RCC 7860 (cell line): ENCODE measurements around the gene RBM19.

Experiments
- DNase-seq: peaks from one replicate; pipeline ENCODE4 v3.0.0-alpha.2; 2015; ENCODE audit warnings: low spot score
- FAIRE-seq: peaks from 2 replicates; lab custom pipeline; 2012; peaks lifted over from hg19 to GRCh38; lab: Jason Lieb, UNC

Gene RBM19

DNA sequence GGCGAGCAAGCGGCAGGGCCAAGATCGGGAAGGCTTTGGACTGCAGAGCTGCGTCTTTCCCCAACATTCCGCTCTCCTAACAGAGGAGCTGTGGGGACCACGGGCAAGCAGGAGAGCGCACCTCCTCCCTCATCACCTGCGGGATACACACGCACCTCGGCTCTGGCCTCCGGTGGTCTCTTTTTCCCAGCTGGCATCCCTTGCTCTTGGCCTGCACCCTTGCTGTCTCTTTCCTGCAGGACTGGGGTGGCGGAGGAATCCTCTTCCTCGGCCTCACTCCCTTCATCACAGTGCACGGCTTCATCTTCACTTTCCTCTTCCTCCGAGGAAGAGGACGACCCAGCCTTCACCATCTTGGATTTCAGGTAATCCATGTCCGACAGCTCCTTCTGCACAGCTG lies 8.5 kb downstream of the RBM19 start:
- DNase-seq (no peak), FAIRE-seq (no peak)

DNA sequence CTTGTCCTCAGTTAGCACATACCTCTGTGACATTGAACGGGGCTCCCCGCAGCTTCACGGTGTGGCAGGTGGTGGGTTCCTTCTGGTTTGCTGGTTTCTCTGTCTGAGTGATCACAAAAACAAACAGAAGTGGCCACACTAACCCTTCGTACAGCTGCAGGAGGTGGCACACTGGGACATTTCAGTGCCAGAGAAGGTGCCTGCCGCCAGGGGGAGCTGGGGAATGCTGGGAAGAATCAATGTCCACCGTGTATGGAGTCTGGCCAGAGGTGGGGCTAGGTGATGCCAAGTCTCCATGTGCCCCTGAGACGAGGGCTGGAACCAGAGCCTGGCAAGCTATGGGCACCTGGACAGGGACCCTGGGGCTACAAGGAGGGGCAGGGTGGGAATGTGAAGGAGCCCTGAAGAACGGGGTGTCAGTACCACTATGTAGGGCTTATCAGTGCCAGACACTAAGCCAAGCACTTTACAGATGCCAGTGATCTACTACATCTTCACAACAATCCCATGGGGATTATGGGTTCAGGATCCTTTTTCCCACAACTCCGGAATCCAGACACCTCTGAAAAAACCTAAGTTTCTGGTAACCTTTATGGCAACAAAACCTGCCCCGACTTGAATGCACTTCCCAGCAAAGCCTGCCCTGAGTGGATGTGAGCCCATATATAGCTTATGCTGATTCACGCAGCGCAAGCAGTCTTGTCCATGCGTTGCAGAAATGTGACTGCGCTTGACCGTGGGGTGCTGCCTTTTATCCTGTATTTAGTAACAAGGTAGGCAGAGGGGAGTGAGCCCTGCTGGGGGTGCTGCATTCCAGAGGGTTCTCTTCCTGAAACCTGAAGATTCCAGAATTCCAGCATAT lies 10.8 kb downstream of the RBM19 start:
- DNase-seq = peak; percentile 7
- no peak for FAIRE-seq

DNA sequence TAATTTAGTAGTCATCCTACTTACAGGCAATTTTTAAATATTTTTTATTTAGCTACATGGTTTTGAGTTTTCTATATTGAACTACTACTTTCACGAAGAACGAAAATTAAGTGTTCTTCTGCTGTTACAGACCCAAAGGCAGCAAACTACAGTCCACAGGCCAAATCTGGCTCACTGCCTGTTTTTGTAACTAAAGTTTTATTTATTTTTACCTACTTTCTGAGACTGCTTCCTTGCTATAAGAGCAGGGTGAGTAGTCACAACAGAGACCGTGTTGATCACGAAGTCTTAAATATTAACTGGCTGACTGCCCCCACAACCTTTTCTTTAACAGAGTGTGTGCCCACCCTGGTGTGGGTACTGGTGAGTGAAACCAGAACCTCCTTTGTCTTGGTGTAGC lies 11.6 kb downstream of the RBM19 start:
- DNase-seq (no peak), FAIRE-seq (no peak)

DNA sequence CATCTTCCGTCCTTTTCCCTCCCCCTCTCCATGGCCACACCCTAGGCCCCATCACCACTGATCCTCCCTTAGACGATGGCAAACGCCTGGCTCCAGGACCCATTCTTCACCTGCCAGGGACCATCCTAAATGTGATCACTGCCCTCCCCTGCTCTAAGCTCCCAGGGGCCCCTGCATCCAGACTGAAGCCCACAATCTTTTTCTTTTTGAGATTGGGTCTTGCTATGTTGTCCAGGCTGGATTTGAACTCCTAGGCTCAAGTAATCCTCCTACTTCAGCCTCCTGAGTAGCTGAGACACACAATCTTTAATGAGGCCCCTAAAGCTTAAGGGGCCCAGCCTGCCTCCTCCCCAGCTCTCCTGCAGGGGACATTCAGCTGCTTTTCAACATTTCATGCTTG lies 15.3 kb downstream of the RBM19 start:
- no peak for FAIRE-seq
- DNase-seq = no peak

DNA sequence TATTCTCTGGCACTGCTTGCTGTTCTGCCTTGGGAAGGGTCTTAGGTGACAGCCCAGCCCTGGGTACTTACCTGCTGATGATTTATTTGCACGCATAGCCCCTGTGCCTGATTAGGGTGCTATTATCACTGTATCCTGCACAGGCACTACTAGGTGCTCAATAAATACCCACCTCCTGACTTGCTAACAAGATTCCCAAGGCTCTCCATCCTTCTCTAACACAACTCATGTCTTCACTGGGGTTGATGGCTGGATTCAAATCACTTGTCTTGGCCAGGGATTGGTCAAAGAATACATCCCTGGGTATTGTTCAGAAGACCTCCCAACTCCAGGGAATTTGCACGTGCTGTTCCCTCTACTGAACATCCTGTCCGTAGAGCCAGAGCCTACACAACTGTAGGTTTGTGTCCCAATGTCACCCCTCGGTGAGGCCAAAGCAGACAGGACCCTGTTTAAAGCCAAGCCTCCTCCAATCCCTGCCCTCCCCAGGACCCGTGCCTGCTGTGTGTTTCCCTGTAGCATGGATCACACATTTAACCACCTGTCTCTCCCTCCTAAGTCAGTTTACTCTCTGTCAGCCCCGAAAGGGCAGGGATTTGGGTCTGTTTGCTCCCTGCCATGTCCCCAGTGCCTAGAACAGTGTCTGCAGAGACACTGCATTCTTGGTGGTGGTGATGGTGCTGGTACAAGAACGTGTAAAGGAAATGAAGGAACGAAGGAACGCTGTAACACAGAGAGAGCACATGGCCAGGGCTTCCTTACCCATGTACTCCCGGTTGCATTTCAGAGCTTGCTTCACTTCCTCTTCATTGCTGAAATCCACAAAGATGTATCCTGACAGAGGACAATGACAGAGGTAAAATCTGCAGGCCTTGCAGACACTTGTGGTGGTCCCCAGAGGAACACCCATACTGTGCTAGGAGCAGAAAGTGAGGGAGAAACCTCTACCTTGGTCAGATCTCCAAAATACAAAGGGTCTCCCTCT lies 16.5 kb downstream of the RBM19 start:
- DNase-seq (no peak), FAIRE-seq (no peak)

DNA sequence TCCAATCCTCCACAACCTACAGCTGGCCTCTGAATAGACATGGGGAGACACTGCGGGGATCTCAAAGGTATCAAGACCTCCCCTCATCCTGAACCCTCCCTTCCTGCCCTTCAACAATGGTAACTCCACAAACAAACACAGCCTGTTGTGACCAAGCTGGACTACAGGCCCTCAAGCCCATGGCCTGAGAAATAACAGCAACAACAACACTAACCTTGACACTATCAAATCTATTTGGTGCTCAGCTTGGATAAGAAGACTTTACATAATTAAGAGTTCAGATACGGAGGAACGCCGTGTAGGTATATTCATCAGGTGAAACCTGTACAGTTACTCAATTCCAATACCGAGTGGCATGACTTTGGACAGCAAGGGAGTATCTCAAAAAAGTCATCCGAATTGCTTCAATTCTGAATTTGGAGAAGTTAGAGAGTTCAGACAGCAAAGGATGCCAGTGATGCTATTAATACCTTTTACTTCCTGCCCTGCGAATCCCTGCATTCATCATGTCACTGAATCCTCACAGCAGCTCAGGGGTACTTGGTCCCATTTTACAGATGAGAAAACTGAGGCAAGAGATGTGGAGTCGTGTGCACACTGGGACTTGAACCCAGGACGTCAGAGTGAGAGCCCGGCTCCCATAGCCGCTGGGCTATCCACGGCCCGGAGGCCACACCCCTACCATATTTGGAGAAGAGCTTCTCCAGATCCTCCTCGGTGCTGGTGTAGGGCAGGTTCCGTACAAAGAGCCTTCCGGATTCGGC lies 17.8 kb downstream of the RBM19 start:
- FAIRE-seq = no peak
- DNase-seq = no peak

DNA sequence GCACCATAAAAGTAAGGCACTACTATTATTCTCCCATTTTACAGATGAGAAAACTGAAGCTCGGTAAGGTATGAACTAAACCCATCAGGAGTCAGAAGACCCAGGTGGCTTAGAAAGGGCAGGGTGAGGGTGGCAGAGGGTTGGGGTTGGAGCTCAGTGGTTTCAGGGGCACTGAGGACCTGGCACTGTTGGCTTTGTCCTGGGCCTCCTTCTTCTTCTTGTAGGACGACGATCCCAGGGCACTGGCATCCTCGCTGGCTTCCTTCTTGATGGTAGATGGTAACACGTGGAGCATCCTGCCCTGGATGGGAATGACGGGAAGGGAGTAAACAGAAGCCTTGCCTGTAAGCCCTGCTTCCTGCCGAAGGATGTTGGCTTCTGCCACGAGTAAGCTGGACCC lies 19.9 kb downstream of the RBM19 start:
- FAIRE-seq = no peak
- no peak for DNase-seq

DNA sequence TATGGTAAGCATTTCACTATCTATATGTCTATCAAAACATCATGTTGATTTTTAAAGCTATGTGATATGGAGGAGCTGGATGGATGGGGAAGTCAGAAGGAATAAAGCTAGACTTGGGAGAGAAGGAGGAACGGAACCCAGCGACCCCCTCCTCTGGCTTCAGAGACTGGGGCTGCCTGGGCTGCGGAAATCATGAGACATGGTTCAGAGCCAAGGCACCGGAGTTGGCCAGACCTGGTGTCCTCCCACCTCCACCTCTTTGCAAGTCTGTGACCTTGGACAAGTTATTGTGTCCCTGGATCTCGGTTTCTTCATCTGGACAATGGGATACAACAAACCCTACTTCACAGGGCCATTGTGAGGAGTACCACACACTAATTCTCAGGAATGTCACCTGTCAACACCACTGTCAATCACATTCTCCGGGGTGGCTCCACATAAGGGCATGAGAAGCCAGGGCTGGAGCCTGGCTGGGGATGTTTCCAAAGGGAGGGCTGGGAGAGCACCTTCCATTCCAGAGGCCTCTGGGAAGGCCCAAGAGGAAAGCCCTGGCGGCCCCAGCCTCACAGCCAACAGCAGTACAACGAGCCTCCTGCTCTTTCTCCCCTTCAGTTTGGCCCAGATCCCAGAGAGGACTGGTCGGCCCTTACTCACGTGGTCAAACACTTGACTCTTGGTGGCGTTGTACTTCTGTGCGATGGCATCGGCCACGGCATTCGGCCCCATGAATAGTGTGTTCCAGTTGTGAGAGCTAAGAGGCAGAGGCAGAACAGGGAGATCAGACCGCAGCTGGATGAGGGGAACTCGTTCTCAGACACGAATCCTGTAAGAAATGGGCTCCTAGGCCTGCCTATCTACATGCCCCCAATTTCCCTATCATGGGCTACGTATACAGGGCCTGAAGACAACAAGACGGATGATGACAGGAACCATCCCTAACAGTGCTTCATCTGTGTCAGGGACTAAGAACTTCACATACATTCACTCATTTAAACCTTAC lies 20.7 kb downstream of the RBM19 start:
- no peak for FAIRE-seq
- DNase-seq = no peak

DNA sequence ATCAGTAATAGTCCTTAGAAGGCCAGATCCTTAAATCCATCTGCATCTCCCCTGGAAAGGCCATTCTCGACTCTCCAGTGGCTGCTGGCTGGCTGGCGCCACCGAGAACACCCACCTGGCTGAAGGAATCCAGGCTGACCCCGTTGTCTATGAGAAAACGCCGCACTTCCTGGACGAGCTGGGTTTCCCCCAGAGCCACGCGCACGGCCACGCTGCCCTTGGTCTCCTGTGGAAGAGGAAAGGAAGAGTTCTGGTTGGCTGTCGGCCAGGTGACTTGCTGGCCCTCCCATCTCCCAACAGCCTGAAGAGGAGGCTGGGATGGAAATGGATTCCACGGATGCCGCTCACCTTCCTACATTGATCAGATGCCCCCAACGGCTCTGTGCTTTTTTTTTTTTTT lies 23.9 kb downstream of the RBM19 start:
- no peak for DNase-seq
- FAIRE-seq = no peak

DNA sequence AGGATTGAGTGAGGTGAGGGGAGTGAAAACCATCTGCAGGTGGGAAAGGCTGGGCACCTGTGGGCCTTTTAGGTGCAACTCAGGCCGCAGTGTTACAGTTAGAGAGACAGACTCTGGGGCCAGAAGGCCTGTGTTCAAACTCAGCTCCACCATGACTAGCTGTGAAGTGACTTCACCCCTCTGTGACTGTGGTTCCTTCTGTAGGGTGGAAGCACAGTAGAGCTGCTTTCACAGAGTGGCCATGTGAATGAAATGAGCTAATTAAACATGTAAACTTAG lies 25.0 kb downstream of the RBM19 start:
- FAIRE-seq (no peak), DNase-seq (no peak)

DNA sequence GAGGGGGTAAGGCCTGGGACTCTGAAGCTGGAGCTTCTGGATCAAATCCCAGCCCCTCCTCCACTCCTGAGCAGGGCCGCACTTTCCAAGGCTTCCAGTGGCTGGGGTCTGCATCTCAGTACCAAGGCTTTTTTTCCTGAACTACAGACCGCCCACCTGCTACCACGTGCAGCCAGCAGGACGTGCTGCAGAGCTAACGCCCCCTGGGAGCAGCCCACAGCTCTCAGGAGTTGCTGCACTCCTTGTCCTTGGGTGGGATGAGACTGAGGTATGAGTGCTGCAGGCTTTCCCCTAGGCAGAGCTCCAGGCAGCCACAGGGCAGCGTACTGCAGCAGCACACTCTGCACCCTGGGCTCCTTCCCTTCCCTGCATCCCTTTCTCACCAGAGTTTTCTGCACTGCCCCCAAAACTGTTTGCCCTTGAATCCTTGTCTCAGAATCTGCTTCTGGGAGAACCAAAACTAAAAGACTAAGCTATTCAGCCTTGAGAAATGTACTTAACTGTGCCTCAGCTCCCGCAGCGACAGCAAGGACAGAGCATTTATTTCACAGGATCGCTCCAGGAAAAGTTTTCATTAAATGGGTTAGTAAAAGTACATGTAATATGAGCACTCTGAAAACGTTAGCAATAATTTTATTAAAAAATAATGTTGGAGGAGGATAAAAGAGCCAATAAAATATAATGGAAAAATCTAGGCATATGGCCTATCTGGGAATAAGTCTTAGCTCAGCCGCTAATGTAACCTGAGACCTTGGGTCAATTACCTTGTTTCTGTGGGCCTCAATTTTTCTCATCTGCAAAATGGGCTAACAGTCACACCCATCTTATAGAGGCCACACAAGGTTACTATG lies 25.5 kb downstream of the RBM19 start:
- FAIRE-seq (no peak), DNase-seq (no peak)

DNA sequence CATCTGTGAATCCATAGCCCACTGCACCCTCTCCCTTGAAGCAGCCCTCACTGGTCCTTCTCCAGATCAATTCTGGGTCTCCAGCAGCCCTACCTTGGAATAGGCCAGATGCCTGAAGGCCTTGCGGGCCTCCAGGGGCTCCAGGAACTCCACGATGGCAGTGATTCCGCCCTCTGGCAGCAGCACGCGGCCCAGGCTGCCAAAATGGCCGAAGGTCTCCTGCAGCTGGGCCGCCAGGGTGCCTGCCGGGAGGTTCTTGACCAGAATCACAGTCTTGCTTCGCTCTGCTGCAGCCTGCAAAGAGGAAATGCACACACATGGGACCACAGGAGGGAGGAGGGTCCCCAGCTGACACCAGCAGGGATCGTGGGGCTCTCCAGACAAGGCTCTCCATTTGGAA lies 26.3 kb downstream of the RBM19 start:
- no peak for DNase-seq
- no peak for FAIRE-seq

DNA sequence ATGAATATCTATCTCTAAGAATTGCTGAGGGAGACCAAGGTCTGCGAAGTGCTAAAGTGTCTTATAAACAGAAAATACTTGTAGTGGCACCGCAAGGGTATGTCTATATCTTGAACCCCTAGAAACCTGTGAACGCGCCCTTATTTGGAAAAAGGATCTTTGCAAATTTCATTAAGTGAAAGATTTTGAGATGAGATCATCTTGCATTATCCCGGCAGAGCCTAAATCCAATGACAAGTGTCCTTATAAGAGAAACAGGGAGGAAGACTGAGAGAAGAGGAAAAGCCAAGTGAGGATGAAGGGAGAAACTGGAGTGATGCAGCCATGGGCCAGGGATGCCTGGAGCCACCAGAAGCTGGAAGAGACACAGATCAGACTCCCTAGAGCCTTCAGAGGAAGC lies 27.7 kb downstream of the RBM19 start:
- FAIRE-seq (no peak), DNase-seq (no peak)

DNA sequence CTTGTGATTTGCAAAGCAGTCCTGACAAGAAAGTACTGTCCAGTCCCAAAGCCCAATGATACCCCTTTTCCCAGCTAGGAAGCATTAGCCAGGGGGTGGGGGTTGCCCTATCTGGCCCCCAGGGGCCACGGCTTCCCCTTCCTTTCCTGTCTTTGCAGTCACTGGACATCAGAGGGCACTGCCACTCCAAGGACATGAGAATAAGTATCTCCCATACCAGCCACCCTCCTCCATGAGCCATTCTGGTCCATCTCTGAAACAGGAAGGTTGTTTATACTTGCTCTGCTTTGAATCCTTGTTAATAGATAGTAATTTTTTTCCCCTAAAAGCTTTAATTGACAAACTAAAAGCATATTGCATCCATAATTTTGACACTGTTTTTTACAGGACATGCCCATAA lies 29.7 kb downstream of the RBM19 start:
- no peak for DNase-seq
- FAIRE-seq = no peak

DNA sequence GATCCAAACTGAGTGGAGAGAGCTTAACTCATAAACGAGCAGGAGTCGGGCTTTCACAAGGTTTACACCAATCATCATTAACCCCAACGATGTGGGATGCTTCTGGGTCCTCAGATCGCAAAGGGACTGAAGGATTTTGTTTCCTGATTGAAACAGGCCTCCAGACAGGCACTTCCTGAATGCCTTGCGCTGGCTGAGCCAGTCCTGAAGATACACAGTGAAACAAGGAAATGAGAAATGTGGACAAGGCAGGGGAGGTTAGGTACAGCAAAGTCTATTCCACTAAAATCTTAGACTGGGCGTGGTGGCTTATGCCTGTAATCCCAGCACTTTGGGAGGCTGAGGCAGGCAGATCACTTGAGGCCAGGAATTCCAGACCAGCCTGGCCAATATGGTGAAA lies 30.7 kb downstream of the RBM19 start:
- no peak for DNase-seq

DNA sequence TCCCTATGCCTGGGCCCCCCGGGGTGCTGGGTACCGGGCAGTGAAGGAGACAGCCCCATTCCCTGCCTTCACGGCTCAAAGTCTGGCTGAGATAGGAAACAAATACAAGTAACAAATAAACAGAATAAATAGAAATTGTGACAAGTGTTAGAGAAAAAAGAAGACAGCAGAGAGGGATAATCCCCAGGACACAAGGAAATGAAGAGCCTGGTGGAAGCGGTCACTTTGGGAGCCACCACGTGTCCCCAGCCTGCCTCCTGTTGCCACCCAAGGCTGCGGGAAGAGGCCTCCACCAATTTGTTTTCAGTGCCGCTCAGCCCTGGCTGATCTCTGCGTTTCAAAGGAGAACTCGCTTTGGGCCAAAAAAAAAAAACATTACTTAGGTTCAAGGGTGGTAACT lies 31.2 kb downstream of the RBM19 start:
- FAIRE-seq = no peak
- no peak for DNase-seq

More for the DNA sequence above, 30.7 kb downstream of the RBM19 start:
- no peak for FAIRE-seq

DNA sequence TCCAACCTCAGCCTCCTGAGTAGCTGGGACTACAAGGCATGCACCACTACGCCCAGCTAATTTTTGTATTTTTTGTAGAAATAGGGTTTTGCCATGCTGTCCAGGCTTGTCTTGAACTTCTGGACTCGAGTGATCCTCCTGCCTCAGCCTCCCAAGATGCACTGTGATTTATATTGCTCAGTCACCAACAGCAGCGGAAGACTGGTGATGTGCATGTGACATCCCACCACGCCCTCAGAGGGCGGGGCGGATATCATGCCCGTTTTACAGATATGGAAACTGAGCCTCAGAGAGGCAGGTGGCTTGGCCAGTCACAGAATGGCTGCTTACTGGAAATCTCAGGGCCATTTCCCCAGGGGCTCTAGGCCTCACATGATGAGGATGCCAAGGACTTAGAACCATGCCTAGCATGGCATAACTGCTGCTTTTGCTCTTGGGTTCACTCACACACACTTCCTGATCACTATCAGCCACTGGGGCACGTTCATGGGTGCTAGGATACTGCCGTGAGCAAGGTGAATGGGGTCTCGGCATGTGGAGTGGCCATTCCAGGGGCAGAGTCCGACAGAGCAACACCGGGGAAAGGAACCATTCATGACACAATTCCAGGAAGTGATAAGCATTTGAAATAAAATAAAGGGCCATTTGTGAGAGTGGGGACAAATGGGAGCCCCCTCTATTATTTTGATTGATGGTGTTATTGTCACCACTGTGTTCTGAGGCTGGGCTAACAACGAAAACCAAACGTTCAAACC lies 31.9 kb downstream of the RBM19 start:
- DNase-seq = no peak
- no peak for FAIRE-seq

DNA sequence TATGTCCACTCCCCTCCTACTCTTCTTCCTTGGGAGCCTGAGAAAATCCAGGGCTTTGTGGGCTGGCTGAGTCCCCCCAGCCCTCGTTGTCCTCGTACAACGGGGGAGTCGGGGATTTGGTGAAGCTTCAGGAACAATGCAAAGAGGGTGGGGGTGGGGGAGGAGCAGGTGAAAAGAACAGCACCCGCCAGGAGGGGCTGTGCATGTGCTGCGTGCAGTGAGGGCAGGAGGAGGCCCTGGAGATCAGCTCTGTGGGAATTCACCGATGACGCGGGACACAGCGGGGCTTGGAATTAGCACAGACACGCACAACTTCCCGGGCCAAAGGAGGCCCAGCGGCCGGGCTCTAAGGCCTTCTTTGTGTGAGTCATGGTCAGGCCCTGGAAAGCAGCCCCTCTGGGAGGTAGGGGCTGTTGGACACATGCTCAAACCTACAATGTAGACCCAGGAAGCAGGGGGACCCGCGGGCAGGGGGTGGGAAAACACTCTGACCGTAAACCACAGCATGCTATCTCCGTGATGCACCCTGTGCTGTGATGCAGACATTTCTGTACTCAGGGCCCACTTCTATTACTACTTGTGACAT lies 32.8 kb downstream of the RBM19 start:
- DNase-seq = no peak
- FAIRE-seq = no peak
